Adipocyte (in vitro differentiated cells): ENCODE measurements around the gene PRIMPOL.
"Not testable (repeated sequence)": the region's sequence is repeated elsewhere in the genome, so short reads cannot be mapped to it uniquely, and the experiment has no call there.

Experiments used
- DNase-seq: peaks from one replicate; pipeline ENCODE4 v3.0.0-alpha.2; 2015; ENCODE audit warnings: low read depth
- H3K27me3 ChIP-seq: replicated peaks from 2 replicates; pipeline ENCODE4 v1.7.0; 2013; ENCODE audit warnings: mild to moderate bottlenecking, low read length, moderate library complexity; ENCODE audit not compliant: control insufficient read depth, insufficient read depth
- H3K36me3 ChIP-seq: 2 replicates; pipeline ENCODE4 v1.7.0; 2013; ENCODE audit warnings: low read length, mild to moderate bottlenecking, moderate library complexity; ENCODE audit not compliant: control insufficient read depth, insufficient read depth, severe bottlenecking
- H3K4me1 ChIP-seq: 2 replicates; pipeline ENCODE4 v1.7.0; 2013; ENCODE audit warnings: mild to moderate bottlenecking, low read length, moderate library complexity; ENCODE audit not compliant: control insufficient read depth, insufficient read depth
- H3K4me3 ChIP-seq: 2 replicates; pipeline ENCODE4 v1.7.0; 2013; ENCODE audit warnings: mild to moderate bottlenecking, low read length, moderate library complexity
- H3K9ac ChIP-seq: 2 replicates; pipeline ENCODE4 v1.7.0; 2013; ENCODE audit warnings: mild to moderate bottlenecking, low read length, moderate library complexity
- H3K9me3 ChIP-seq: 2 replicates; pipeline ENCODE4 v1.7.0; 2013; ENCODE audit warnings: mild to moderate bottlenecking, low read length, moderate library complexity; ENCODE audit not compliant: control insufficient read depth

PRIMPOL gene

GRCh38 chr4:184721254-184721653 lies 71.7 kb downstream of the PRIMPOL start:
- H3K9me3 ChIP-seq = peaks cover 19% of the 10 kb centered on the region
- H3K36me3 ChIP-seq = no peaks in the 10 kb centered on the region
- H3K27me3 ChIP-seq = no peaks in the 10 kb centered on the region
- no peak overlapping the region for H3K4me3 ChIP-seq
- no peaks in the 10 kb centered on the region for H3K4me1 ChIP-seq
- no peak for DNase-seq
- H3K9ac ChIP-seq = no peak overlapping the region

- Histone ChIP-seq H3K9ac (no peak overlapping the region), H3K4me3 (no peak overlapping the region), H3K36me3 (no peaks in the 10 kb centered on the region), H3K9me3 (peaks cover 19% of the 10 kb centered on the region), H3K27me3 (no peaks in the 10 kb centered on the region), H3K4me1 (no peaks in the 10 kb centered on the region)
- DNase-seq = no peak
Observed at GRCh38 chr4:184722798-184723197, 73.3 kb downstream of the PRIMPOL start.

- Histone ChIP-seq H3K9ac (no peak overlapping the region), H3K4me1 (peaks cover 15% of the 10 kb centered on the region), H3K4me3 (no peak overlapping the region), H3K9me3 (no peaks in the 10 kb centered on the region), H3K27me3 (no peaks in the 10 kb centered on the region), H3K36me3 (no peaks in the 10 kb centered on the region)
- no peak for DNase-seq
Observed at GRCh38 chr4:184727430-184727829, 77.9 kb downstream of the PRIMPOL start.

- peaks cover 18% of the 10 kb centered on the region for H3K4me1 ChIP-seq
- no peak for DNase-seq
- H3K4me3 ChIP-seq = no peak overlapping the region
- H3K36me3 ChIP-seq = no peaks in the 10 kb centered on the region
- no peak overlapping the region for H3K9ac ChIP-seq
- H3K9me3 ChIP-seq = no peaks in the 10 kb centered on the region
- H3K27me3 ChIP-seq = no peaks in the 10 kb centered on the region
Observed at GRCh38 chr4:184728858-184729257, 79.3 kb downstream of the PRIMPOL start.

- H3K4me1 ChIP-seq = peaks cover 22% of the 10 kb centered on the region
- H3K36me3 ChIP-seq = no peaks in the 10 kb centered on the region
- no peaks in the 10 kb centered on the region for H3K27me3 ChIP-seq
- H3K9me3 ChIP-seq = no peaks in the 10 kb centered on the region
- H3K4me3 ChIP-seq = no peak overlapping the region
- no peak for DNase-seq
- no peak overlapping the region for H3K9ac ChIP-seq
Observed at GRCh38 chr4:184729946-184730345, 80.4 kb downstream of the PRIMPOL start.

GRCh38 chr4:184731056-184731455 lies 81.5 kb downstream of the PRIMPOL start:
- Histone ChIP-seq H3K27me3 (no peaks in the 10 kb centered on the region), H3K9me3 (no peaks in the 10 kb centered on the region), H3K9ac (no peak overlapping the region), H3K36me3 (no peaks in the 10 kb centered on the region), H3K4me3 (no peak overlapping the region), H3K4me1 (peaks cover 22% of the 10 kb centered on the region)
- DNase-seq = no peak

- no peaks in the 10 kb centered on the region for H3K36me3 ChIP-seq
- H3K9me3 ChIP-seq = no peaks in the 10 kb centered on the region
- no peak for DNase-seq
- H3K9ac ChIP-seq = peak overlapping the region; percentile 51
- peak overlapping the region; percentile 99 for H3K4me3 ChIP-seq
- peaks cover 22% of the 10 kb centered on the region for H3K4me1 ChIP-seq
- no peaks in the 10 kb centered on the region for H3K27me3 ChIP-seq
Observed at GRCh38 chr4:184732126-184732525, 82.6 kb downstream of the PRIMPOL start.

GRCh38 chr4:184733654-184734524 lies 84.4 kb downstream of the PRIMPOL start, which contains the start of gene CENPU:
Gene CENPU (minus strand): TSS chr4:184734096. CDS start chr4:184734062, 34 bp downstream.
- H3K9me3 ChIP-seq = no peaks in the 10 kb centered on the region
- peak; percentile 99 for DNase-seq
- no peaks in the 10 kb centered on the region for H3K36me3 ChIP-seq
- peak within 1 kb of the TSS; percentile 66 for H3K9ac ChIP-seq
- H3K4me1 ChIP-seq = peaks cover 18% of the 10 kb centered on the region
- H3K27me3 ChIP-seq = no peaks in the 10 kb centered on the region
- peak within 1 kb of the TSS; percentile 99 for H3K4me3 ChIP-seq

GRCh38 chr4:184734758-184735157 lies 85.2 kb downstream of the PRIMPOL start:
- no peaks in the 10 kb centered on the region for H3K27me3 ChIP-seq
- DNase-seq = no peak
- H3K4me3 ChIP-seq = peak overlapping the region; percentile 99

GRCh38 chr4:184739575-184739974 lies 90.0 kb downstream of the PRIMPOL start:
- not testable (repeated sequence) for DNase-seq

More at GRCh38 chr4:184734758-184735157, 85.2 kb downstream of the PRIMPOL start:
- Histone ChIP-seq H3K9ac (peak overlapping the region; percentile 66), H3K4me1 (peaks cover 10% of the 10 kb centered on the region), H3K36me3 (no peaks in the 10 kb centered on the region), H3K9me3 (no peaks in the 10 kb centered on the region)

GRCh38 chr4:184740980-184741391 lies 91.4 kb downstream of the PRIMPOL start:
- no peaks in the 10 kb centered on the region for H3K36me3 ChIP-seq

More at GRCh38 chr4:184739575-184739974, 90.0 kb downstream of the PRIMPOL start:
- not testable (repeated sequence) for H3K9ac ChIP-seq, H3K36me3 ChIP-seq, H3K4me1 ChIP-seq, H3K4me3 ChIP-seq, H3K27me3 ChIP-seq, H3K9me3 ChIP-seq

More at GRCh38 chr4:184740980-184741391, 91.4 kb downstream of the PRIMPOL start:
- Histone ChIP-seq H3K27me3 (no peaks in the 10 kb centered on the region), H3K4me1 (peaks cover 6% of the 10 kb centered on the region), H3K4me3 (no peak overlapping the region), H3K9ac (no peak overlapping the region), H3K9me3 (no peaks in the 10 kb centered on the region)
- DNase-seq = no peak
